Measurements from ENCODE around the gene C2orf80. TPM values are rescaled to one million over a fixed set of nuclear protein-coding genes. Genes with fewer than 3 reads are reported as not detected.
A peak's percentile ranks its signal among the peaks of the same experiment; 100 is the strongest.
"Not testable (repeated sequence)": the region's sequence is repeated elsewhere in the genome, so short reads cannot be mapped to it uniquely, and the experiment has no call there.

Gene C2orf80
- total and polyA plus RNA-seq, 2 donors (not counting 1 experiment from before 2014, with no cell fraction given) = not detected

DNA sequence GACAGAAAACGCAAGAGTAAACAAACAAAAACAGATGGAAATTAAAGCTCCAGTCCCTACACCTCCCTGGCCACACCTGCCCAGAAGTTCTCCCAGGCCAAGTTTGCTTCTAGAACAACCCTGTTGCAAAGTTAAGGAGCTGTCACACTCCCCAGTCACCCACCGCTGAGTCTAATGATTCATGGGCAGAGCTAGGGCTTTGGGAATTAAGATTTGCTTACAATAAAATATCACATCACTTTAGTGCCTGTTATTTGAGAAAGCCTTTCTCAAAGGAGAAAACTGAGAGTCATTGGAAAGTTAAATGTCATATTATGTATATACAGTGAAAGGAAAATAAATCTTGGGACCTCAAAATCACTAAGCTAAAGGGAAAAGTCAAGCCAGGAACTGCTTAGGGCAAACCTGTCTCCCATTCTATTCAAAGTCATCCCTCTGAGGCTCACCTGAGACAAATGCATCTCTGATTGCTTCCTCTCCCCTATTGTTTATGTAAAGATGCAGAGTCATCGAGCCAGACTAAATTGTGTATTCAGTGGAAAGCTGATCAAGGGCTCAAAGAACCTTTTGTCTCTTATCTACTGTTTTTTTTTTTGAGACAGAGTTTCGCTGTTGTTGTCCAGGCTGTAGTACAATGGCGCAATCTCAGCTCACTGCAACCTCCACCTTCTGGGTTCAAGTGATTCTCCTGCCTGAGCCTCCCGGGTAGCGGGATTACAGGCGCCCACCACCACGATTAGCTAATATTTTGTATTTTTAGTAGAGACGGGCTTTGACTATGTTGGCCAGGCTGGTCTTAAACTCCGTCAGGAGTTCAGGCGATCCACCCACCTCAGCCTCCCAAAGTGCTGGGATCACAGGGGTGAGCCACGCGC is 46.7 kb downstream of the C2orf80 start:
- Histone ChIP-seq H3K4me2 (ENCODE audit: extremely low read depth, insufficient read depth, low read length) (no peak overlapping the region), H3K9ac (ENCODE audit: insufficient read depth, low read length) (no peak overlapping the region), H2AFZ (ENCODE audit: low read length) (no peak overlapping the region), H3K4me1 (ENCODE audit: control insufficient read depth, extremely low read depth, insufficient read depth, low read length) (no peaks in the 10 kb centered on the region), H3K9me3 (ENCODE audit: control insufficient read depth, insufficient read depth, low read depth, low read length) (no peaks in the 10 kb centered on the region), H3K27me3 (ENCODE audit: control insufficient read depth, insufficient read depth, low read length) (no peaks in the 10 kb centered on the region), H3K4me3 (replicated peaks in 1 of 4; ENCODE audit: control extremely low read depth in 1 of 4, insufficient read depth in 1 of 4, low read depth in 3 of 4, low read length in 4 of 4) (no peak overlapping the region), H3K79me2 (ENCODE audit: control insufficient read depth, insufficient read depth, low read length) (no peaks in the 10 kb centered on the region), H3K36me3 (ENCODE audit: control insufficient read depth, insufficient read depth, low read length) (no peaks in the 10 kb centered on the region), H3K27ac (ENCODE audit: insufficient read depth, low read length) (no peak overlapping the region), H4K20me1 (ENCODE audit: control insufficient read depth, extremely low read depth, insufficient read depth, low read length) (no peaks in the 10 kb centered on the region)
- no peak for DNase-seq (ENCODE audit: low read depth in 2 of 2)
- TF ChIP-seq, protein P1, sequence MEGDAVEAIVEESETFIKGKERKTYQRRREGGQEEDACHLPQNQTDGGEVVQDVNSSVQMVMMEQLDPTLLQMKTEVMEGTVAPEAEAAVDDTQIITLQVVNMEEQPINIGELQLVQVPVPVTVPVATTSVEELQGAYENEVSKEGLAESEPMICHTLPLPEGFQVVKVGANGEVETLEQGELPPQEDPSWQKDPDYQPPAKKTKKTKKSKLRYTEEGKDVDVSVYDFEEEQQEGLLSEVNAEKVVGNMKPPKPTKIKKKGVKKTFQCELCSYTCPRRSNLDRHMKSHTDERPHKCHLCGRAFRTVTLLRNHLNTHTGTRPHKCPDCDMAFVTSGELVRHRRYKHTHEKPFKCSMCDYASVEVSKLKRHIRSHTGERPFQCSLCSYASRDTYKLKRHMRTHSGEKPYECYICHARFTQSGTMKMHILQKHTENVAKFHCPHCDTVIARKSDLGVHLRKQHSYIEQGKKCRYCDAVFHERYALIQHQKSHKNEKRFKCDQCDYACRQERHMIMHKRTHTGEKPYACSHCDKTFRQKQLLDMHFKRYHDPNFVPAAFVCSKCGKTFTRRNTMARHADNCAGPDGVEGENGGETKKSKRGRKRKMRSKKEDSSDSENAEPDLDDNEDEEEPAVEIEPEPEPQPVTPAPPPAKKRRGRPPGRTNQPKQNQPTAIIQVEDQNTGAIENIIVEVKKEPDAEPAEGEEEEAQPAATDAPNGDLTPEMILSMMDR (conservative IDR thresholded peaks at IDR 0.05 in 1 of 2, IDR thresholded peaks at IDR 0.05 in 1 of 2; ENCODE audit: low read depth in 1 of 2, low read length in 2 of 2) = no peak
- no peak for TF ChIP-seq EZH2 (IDR thresholded peaks at IDR 0.05; ENCODE audit: low read length, missing control alignments)

DNA sequence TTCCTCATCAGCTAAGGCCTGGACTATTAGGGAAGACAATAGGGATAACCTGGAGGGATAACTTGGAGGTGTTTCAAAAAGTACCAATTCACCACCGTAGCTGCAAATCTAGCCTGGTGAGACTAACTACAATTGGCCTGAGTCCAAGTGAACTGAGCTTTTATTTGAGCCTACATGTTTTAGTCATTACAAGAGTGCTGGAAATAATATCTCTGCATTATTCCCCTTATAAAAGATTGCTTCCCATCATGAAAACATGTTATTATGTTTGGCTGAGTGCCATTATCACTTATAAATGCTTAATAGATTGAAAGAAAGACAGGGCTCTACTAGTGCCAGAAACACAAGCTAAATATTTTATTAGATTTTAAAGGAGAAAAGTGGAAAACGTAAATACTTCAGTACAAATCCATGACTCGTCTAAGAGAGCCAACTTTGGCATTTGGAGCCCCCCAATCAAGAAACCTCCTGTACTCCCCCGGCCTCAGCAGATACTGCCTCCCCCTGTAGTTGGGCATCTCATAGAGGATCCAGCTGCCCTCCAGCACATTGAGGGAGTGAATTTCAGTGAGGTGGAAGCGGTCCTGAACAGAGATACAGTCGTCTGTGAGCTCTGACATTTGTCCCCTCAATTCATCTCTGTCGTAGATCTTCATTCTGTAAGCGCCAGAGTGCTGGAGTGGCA is 47.4 kb downstream of the C2orf80 start:
- H3K4me2 ChIP-seq (ENCODE audit: extremely low read depth, insufficient read depth, low read length) = no peak overlapping the region
- no peaks in the 10 kb centered on the region for H3K9me3 ChIP-seq (ENCODE audit: control insufficient read depth, insufficient read depth, low read depth, low read length)
- no peaks in the 10 kb centered on the region for H3K27me3 ChIP-seq (ENCODE audit: control insufficient read depth, insufficient read depth, low read length)
- peak; percentile 8 to 27 for DNase-seq (ENCODE audit: low read depth in 2 of 2)
- H2AFZ ChIP-seq (ENCODE audit: low read length) = no peak overlapping the region
- no peaks in the 10 kb centered on the region for H3K79me2 ChIP-seq (ENCODE audit: control insufficient read depth, insufficient read depth, low read length)
- no peak overlapping the region for H3K9ac ChIP-seq (ENCODE audit: insufficient read depth, low read length)
- no peaks in the 10 kb centered on the region for H3K4me1 ChIP-seq (ENCODE audit: control insufficient read depth, extremely low read depth, insufficient read depth, low read length)
- H3K36me3 ChIP-seq (ENCODE audit: control insufficient read depth, insufficient read depth, low read length) = no peaks in the 10 kb centered on the region
- TF ChIP-seq, protein P1 (conservative IDR thresholded peaks at IDR 0.05 in 1 of 2, IDR thresholded peaks at IDR 0.05 in 1 of 2; ENCODE audit: low read depth in 1 of 2, low read length in 2 of 2) = no peak
- TF ChIP-seq EZH2 (IDR thresholded peaks at IDR 0.05; ENCODE audit: low read length, missing control alignments) = no peak
- H4K20me1 ChIP-seq (ENCODE audit: control insufficient read depth, extremely low read depth, insufficient read depth, low read length) = no peaks in the 10 kb centered on the region
- no peak overlapping the region for H3K27ac ChIP-seq (ENCODE audit: insufficient read depth, low read length)
- H3K4me3 ChIP-seq (replicated peaks in 1 of 4; ENCODE audit: control extremely low read depth in 1 of 4, insufficient read depth in 1 of 4, low read depth in 3 of 4, low read length in 4 of 4) = no peak overlapping the region

DNA sequence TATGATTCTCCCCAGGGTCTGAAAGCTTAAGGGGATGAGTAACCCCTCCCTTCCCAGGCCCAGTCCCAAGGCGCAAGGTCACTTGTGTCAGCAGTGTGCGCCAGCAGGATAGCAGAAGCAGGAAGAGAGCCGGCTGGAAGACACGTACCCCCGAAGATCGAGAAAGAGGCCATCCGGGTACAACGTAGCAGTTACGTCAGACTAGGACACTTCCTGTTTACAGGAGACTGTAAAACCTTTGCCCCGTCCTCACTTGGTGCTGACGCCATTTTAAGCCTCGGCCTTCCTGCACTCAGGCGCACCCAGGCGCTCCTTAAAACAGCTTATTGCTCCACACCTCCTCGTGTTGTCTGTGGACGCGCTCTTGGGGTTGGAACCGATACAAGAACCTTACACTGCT is 50.4 kb downstream of the C2orf80 start:
- H2AFZ ChIP-seq (ENCODE audit: low read length) = no peak overlapping the region
- H3K27ac ChIP-seq (ENCODE audit: insufficient read depth, low read length) = no peak overlapping the region
- H3K4me3 ChIP-seq (replicated peaks in 1 of 4; ENCODE audit: control extremely low read depth in 1 of 4, insufficient read depth in 1 of 4, low read depth in 3 of 4, low read length in 4 of 4) = no peak overlapping the region
- H3K4me1 ChIP-seq (ENCODE audit: control insufficient read depth, extremely low read depth, insufficient read depth, low read length) = no peaks in the 10 kb centered on the region
- no peak overlapping the region for H3K9ac ChIP-seq (ENCODE audit: insufficient read depth, low read length)
- no peaks in the 10 kb centered on the region for H4K20me1 ChIP-seq (ENCODE audit: control insufficient read depth, extremely low read depth, insufficient read depth, low read length)
- TF ChIP-seq, protein P1 (conservative IDR thresholded peaks at IDR 0.05 in 1 of 2, IDR thresholded peaks at IDR 0.05 in 1 of 2; ENCODE audit: low read depth in 1 of 2, low read length in 2 of 2) = no peak
- no peak for TF ChIP-seq EZH2 (IDR thresholded peaks at IDR 0.05; ENCODE audit: low read length, missing control alignments)
- no peak for DNase-seq (ENCODE audit: low read depth in 2 of 2)
- no peaks in the 10 kb centered on the region for H3K27me3 ChIP-seq (ENCODE audit: control insufficient read depth, insufficient read depth, low read length)
- H3K9me3 ChIP-seq (ENCODE audit: control insufficient read depth, insufficient read depth, low read depth, low read length) = no peaks in the 10 kb centered on the region
- no peaks in the 10 kb centered on the region for H3K79me2 ChIP-seq (ENCODE audit: control insufficient read depth, insufficient read depth, low read length)
- H3K36me3 ChIP-seq (ENCODE audit: control insufficient read depth, insufficient read depth, low read length) = no peaks in the 10 kb centered on the region
- H3K4me2 ChIP-seq (ENCODE audit: extremely low read depth, insufficient read depth, low read length) = no peak overlapping the region

DNA sequence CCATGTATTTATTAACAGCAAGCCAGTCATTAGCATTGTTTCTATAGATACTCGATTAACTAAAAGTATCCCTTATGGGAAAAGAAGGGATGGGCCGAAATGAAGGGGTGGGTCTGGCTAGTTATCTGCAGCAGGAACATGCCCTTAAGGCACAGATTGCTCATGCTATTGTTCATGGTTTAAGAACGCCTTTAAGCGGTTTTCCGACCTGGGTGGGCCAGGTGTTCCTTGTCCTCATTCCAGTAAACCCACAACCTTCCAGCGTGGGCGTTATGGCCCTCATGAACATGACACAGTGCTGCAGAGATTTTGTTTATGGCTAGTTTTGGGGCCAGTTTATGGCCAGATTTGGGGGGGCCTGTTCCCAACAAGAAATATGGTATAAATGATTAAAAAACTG is 51.5 kb downstream of the C2orf80 start:
- H3K36me3 ChIP-seq (ENCODE audit: control insufficient read depth, insufficient read depth, low read length); H3K4me2 ChIP-seq (ENCODE audit: extremely low read depth, insufficient read depth, low read length); H3K27me3 ChIP-seq (ENCODE audit: control insufficient read depth, insufficient read depth, low read length); H3K27ac ChIP-seq (ENCODE audit: insufficient read depth, low read length); H3K9ac ChIP-seq (ENCODE audit: insufficient read depth, low read length); H3K9me3 ChIP-seq (ENCODE audit: control insufficient read depth, insufficient read depth, low read depth, low read length); H3K79me2 ChIP-seq (ENCODE audit: control insufficient read depth, insufficient read depth, low read length); H3K4me3 ChIP-seq (replicated peaks in 1 of 4; ENCODE audit: control extremely low read depth in 1 of 4, insufficient read depth in 1 of 4, low read depth in 3 of 4, low read length in 4 of 4); H3K4me1 ChIP-seq (ENCODE audit: control insufficient read depth, extremely low read depth, insufficient read depth, low read length); DNase-seq (ENCODE audit: low read depth in 2 of 2); H2AFZ ChIP-seq (ENCODE audit: low read length); H4K20me1 ChIP-seq (ENCODE audit: control insufficient read depth, extremely low read depth, insufficient read depth, low read length): not testable (repeated sequence)
